ENCODE data around the gene KMT2C. TPM values are rescaled to one million over a fixed set of nuclear protein-coding genes. Genes with fewer than 3 reads are reported as not detected.

The KMT2C gene
- total and polyA plus RNA-seq, 4 donors, result 6.3 to 35.3 (median 19.3) TPM

DNA sequence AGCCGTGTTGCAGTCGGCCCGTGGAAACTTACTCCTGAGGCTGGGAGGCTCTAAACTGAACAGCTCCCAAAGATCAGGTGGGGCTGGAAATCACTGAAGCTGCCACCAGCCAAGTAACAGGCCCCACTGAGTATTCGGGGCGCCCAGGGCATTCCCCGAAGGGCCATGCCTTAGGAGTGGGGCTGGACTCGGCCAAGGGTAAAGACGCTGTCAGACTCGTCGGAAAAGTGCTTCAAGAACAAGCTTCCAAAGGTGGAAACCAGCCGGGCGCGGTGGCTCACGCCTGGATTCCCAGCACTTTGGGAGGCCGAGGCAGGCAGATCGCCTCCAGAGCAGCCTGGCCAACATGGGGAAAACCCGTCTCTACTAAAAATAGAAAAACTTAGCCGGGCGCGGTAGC is 307.6 kb downstream of the KMT2C start:
- no peak overlapping the region for H3K27ac ChIP-seq (ENCODE audit: low read depth in 1 of 2, low read length in 2 of 2)
- TF ChIP-seq ATF3 (IDR thresholded peaks at IDR 0.05) (no peak), EGR1 (IDR thresholded peaks at IDR 0.05; ENCODE audit: low read depth in 2 of 2) (no peak), FOXA1 (IDR thresholded peaks at IDR 0.05) (no peak), YY1 (IDR thresholded peaks at IDR 0.05) (no peak), JUND (IDR thresholded peaks at IDR 0.05) (no peak), RXRA (IDR thresholded peaks at IDR 0.05) (no peak), TAF1 (conservative IDR thresholded peaks at IDR 0.05) (no peak), FOXA2 (IDR thresholded peaks at IDR 0.05) (no peak), MAX (IDR thresholded peaks at IDR 0.05) (no peak), SP1 (IDR thresholded peaks at IDR 0.05) (no peak), HNF4A (conservative IDR thresholded peaks at IDR 0.05) (no peak)
- TF ChIP-seq, protein P1, sequence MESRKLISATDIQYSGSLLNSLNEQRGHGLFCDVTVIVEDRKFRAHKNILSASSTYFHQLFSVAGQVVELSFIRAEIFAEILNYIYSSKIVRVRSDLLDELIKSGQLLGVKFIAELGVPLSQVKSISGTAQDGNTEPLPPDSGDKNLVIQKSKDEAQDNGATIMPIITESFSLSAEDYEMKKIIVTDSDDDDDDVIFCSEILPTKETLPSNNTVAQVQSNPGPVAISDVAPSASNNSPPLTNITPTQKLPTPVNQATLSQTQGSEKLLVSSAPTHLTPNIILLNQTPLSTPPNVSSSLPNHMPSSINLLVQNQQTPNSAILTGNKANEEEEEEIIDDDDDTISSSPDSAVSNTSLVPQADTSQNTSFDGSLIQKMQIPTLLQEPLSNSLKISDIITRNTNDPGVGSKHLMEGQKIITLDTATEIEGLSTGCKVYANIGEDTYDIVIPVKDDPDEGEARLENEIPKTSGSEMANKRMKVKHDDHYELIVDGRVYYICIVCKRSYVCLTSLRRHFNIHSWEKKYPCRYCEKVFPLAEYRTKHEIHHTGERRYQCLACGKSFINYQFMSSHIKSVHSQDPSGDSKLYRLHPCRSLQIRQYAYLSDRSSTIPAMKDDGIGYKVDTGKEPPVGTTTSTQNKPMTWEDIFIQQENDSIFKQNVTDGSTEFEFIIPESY (IDR thresholded peaks at IDR 0.05), result no peak
- H3K4me1 ChIP-seq (ENCODE audit: control insufficient read depth in 4 of 4, insufficient read depth in 4 of 4, low read length in 3 of 4), result no peaks in the 10 kb centered on the region
- H3K27me3 ChIP-seq (ENCODE audit: control insufficient read depth in 4 of 4, insufficient read depth in 4 of 4, low read length in 3 of 4), result no peaks in the 10 kb centered on the region
- H3K4me3 ChIP-seq (ENCODE audit: low read depth in 1 of 3, low read length in 3 of 3), result no peak overlapping the region
- no peak overlapping the region for H3K9ac ChIP-seq (ENCODE audit: low read depth in 1 of 2, low read length in 2 of 2)
- WGBS, result 98% methylated on average over 20 of the region's 20 CpGs
- peaks cover 9 to 53% (median 20%) of the 10 kb centered on the region in 4 donors for H3K36me3 ChIP-seq (ENCODE audit: control insufficient read depth in 4 of 4, insufficient read depth in 3 of 4, low read depth in 1 of 4, low read length in 3 of 4)
- peaks cover 0 to 2% (median 0%) of the 10 kb centered on the region in 4 donors for H3K9me3 ChIP-seq (ENCODE audit: control insufficient read depth in 4 of 4, low read length in 3 of 4)
- DNase-seq (ENCODE audit: low spot score), result no peak

DNA sequence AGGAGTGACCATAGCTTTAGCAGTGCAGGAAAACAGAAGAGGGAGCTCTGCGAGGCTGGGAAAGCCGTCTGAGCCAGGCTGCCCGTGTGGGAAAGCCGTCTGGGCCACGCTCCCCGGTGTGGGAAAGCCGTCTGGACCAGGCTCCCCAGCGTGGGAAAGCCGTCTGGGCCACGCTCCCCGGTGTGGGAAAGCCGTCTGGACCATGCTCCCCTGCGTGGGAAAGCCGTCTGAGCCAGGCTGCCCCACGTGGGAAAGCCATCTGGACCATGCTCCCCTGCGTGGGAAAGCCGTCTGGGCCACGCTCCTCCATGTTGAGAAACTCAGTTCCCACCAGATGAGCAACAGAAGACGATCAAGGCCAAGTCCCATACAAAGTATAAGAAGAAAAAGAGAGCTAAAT is 308.6 kb downstream of the KMT2C start:
- Histone ChIP-seq H3K9ac (ENCODE audit: low read depth in 1 of 2, low read length in 2 of 2) (no peak overlapping the region), H3K9me3 (ENCODE audit: control insufficient read depth in 4 of 4, low read length in 3 of 4) (peaks cover 0 to 2% (median 0%) of the 10 kb centered on the region in 4 donors), H3K4me1 (ENCODE audit: control insufficient read depth in 4 of 4, insufficient read depth in 4 of 4, low read length in 3 of 4) (no peaks in the 10 kb centered on the region), H3K36me3 (ENCODE audit: control insufficient read depth in 4 of 4, insufficient read depth in 3 of 4, low read depth in 1 of 4, low read length in 3 of 4) (peaks cover 9 to 53% (median 24%) of the 10 kb centered on the region in 4 donors), H3K27me3 (ENCODE audit: control insufficient read depth in 4 of 4, insufficient read depth in 4 of 4, low read length in 3 of 4) (no peaks in the 10 kb centered on the region), H3K4me3 (ENCODE audit: low read depth in 1 of 3, low read length in 3 of 3) (no peak overlapping the region), H3K27ac (ENCODE audit: low read depth in 1 of 2, low read length in 2 of 2) (no peak overlapping the region)
- no peak for TF ChIP-seq YY1 (IDR thresholded peaks at IDR 0.05)
- TF ChIP-seq GABPA (IDR thresholded peaks at IDR 0.05 in 1 of 2, conservative IDR thresholded peaks at IDR 0.05 in 1 of 2), result no peak
- TF ChIP-seq HNF4A (conservative IDR thresholded peaks at IDR 0.05), result no peak
- TF ChIP-seq, protein P2, sequence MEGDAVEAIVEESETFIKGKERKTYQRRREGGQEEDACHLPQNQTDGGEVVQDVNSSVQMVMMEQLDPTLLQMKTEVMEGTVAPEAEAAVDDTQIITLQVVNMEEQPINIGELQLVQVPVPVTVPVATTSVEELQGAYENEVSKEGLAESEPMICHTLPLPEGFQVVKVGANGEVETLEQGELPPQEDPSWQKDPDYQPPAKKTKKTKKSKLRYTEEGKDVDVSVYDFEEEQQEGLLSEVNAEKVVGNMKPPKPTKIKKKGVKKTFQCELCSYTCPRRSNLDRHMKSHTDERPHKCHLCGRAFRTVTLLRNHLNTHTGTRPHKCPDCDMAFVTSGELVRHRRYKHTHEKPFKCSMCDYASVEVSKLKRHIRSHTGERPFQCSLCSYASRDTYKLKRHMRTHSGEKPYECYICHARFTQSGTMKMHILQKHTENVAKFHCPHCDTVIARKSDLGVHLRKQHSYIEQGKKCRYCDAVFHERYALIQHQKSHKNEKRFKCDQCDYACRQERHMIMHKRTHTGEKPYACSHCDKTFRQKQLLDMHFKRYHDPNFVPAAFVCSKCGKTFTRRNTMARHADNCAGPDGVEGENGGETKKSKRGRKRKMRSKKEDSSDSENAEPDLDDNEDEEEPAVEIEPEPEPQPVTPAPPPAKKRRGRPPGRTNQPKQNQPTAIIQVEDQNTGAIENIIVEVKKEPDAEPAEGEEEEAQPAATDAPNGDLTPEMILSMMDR (IDR thresholded peaks at IDR 0.05; ENCODE audit: low read depth, low read length, missing input control), result no peak
- TF ChIP-seq SP1 (IDR thresholded peaks at IDR 0.05), result no peak
- TF ChIP-seq, protein P3, sequence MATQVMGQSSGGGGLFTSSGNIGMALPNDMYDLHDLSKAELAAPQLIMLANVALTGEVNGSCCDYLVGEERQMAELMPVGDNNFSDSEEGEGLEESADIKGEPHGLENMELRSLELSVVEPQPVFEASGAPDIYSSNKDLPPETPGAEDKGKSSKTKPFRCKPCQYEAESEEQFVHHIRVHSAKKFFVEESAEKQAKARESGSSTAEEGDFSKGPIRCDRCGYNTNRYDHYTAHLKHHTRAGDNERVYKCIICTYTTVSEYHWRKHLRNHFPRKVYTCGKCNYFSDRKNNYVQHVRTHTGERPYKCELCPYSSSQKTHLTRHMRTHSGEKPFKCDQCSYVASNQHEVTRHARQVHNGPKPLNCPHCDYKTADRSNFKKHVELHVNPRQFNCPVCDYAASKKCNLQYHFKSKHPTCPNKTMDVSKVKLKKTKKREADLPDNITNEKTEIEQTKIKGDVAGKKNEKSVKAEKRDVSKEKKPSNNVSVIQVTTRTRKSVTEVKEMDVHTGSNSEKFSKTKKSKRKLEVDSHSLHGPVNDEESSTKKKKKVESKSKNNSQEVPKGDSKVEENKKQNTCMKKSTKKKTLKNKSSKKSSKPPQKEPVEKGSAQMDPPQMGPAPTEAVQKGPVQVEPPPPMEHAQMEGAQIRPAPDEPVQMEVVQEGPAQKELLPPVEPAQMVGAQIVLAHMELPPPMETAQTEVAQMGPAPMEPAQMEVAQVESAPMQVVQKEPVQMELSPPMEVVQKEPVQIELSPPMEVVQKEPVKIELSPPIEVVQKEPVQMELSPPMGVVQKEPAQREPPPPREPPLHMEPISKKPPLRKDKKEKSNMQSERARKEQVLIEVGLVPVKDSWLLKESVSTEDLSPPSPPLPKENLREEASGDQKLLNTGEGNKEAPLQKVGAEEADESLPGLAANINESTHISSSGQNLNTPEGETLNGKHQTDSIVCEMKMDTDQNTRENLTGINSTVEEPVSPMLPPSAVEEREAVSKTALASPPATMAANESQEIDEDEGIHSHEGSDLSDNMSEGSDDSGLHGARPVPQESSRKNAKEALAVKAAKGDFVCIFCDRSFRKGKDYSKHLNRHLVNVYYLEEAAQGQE (IDR thresholded peaks at IDR 0.05), result no peak
- TF ChIP-seq HNF4G (IDR thresholded peaks at IDR 0.05), result no peak
- no peak for TF ChIP-seq NR2F2 (IDR thresholded peaks at IDR 0.05)
- TF ChIP-seq RAD21 (IDR thresholded peaks at IDR 0.05), result no peak
- TF ChIP-seq MAX (IDR thresholded peaks at IDR 0.05), result no peak
- TF ChIP-seq TAF1 (conservative IDR thresholded peaks at IDR 0.05), result no peak
- no peak for TF ChIP-seq JUND (IDR thresholded peaks at IDR 0.05)
- no peak for TF ChIP-seq ATF3 (IDR thresholded peaks at IDR 0.05)
- TF ChIP-seq RXRA (IDR thresholded peaks at IDR 0.05), result no peak
- TF ChIP-seq, protein P1 (IDR thresholded peaks at IDR 0.05), result no peak
- TF ChIP-seq FOXA2 (IDR thresholded peaks at IDR 0.05), result no peak
- TF ChIP-seq FOXA1 (IDR thresholded peaks at IDR 0.05), result no peak
- no peak for TF ChIP-seq EGR1 (IDR thresholded peaks at IDR 0.05; ENCODE audit: low read depth in 2 of 2)
- DNase-seq (ENCODE audit: low spot score), result no peak
- 96% methylated on average over 19 of the region's 19 CpGs for WGBS

Measured in liver (tissue), 9 donors.